ENCODE results near the gene GPC6.

DNA sequence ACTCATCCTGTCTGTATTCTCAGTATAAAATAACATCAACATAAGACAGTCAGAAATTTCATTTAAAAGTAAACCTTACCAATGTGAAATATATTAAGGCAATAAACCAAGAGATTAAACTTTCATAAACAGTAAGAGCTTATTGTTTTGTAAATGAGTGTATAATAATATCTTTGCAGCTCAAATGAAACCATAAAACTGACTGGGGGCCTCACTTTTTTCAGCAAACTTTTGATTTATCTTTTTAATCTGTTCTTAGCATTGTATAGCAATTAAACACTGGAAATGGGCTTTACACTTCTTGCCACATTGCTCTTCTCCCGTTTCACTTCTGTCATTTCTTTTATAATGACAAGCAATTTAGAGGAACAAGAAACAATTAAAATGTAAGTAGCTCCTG, 580.3 kb downstream of the GPC6 start:
- no peak for TF ChIP-seq KDM5A (IDR thresholded peaks at IDR 0.05)
- TF ChIP-seq MAFK (IDR thresholded peaks at IDR 0.05; ENCODE audit: partially characterized antibody), result no peak
- TF ChIP-seq, protein P1, sequence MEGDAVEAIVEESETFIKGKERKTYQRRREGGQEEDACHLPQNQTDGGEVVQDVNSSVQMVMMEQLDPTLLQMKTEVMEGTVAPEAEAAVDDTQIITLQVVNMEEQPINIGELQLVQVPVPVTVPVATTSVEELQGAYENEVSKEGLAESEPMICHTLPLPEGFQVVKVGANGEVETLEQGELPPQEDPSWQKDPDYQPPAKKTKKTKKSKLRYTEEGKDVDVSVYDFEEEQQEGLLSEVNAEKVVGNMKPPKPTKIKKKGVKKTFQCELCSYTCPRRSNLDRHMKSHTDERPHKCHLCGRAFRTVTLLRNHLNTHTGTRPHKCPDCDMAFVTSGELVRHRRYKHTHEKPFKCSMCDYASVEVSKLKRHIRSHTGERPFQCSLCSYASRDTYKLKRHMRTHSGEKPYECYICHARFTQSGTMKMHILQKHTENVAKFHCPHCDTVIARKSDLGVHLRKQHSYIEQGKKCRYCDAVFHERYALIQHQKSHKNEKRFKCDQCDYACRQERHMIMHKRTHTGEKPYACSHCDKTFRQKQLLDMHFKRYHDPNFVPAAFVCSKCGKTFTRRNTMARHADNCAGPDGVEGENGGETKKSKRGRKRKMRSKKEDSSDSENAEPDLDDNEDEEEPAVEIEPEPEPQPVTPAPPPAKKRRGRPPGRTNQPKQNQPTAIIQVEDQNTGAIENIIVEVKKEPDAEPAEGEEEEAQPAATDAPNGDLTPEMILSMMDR (IDR thresholded peaks at IDR 0.05), result no peak
- TF ChIP-seq POLR2A (IDR thresholded peaks at IDR 0.05; ENCODE audit: low read length), result no peak
- TF ChIP-seq RAD21 (conservative IDR thresholded peaks at IDR 0.05 in 1 of 2, IDR thresholded peaks at IDR 0.05 in 1 of 2), result no peak
- no peak for TF ChIP-seq JUNB (IDR thresholded peaks at IDR 0.05)
- TF ChIP-seq, protein P2, sequence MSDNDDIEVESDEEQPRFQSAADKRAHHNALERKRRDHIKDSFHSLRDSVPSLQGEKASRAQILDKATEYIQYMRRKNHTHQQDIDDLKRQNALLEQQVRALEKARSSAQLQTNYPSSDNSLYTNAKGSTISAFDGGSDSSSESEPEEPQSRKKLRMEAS (IDR thresholded peaks at IDR 0.05), result no peak
- TF ChIP-seq, protein P3, sequence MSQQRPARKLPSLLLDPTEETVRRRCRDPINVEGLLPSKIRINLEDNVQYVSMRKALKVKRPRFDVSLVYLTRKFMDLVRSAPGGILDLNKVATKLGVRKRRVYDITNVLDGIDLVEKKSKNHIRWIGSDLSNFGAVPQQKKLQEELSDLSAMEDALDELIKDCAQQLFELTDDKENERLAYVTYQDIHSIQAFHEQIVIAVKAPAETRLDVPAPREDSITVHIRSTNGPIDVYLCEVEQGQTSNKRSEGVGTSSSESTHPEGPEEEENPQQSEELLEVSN (IDR thresholded peaks at IDR 0.05; ENCODE audit: borderline replicate concordance, low read depth), result no peak
- no peak for TF ChIP-seq EP300 (IDR thresholded peaks at IDR 0.05)
- no peak for TF ChIP-seq NFE2L2 (conservative IDR thresholded peaks at IDR 0.05; ENCODE audit: low read length)
- TF ChIP-seq, protein P4, sequence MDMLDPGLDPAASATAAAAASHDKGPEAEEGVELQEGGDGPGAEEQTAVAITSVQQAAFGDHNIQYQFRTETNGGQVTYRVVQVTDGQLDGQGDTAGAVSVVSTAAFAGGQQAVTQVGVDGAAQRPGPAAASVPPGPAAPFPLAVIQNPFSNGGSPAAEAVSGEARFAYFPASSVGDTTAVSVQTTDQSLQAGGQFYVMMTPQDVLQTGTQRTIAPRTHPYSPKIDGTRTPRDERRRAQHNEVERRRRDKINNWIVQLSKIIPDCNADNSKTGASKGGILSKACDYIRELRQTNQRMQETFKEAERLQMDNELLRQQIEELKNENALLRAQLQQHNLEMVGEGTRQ (IDR thresholded peaks at IDR 0.05), result no peak

Measured in A549 (cell line).